ENCODE data around the gene FOXJ1. TPM values are rescaled to one million over a fixed set of nuclear protein-coding genes. Genes with fewer than 3 reads are reported as not detected.

The FOXJ1 gene
- total RNA-seq, 4 donors from 2014 or later = 1.2 to 2.4 (median 1.8) TPM

GRCh38 chr17:76125391-76125675, 15.7 kb downstream of the FOXJ1 start:
- DNase-seq (ENCODE audit: low spot score in 2 of 2) = no peak
- intact Hi-C loops (cut with DNase I; ENCODE audit: low total_unique reads) = no loop called here
- 89 to 90% methylated on average over 5 of the region's 5 CpGs for WGBS, 2 donors
- no peak for TF ChIP-seq POLR2A (IDR thresholded peaks at IDR 0.05)
- H3K4me3 ChIP-seq (ENCODE audit: low read depth, poor library complexity, severe bottlenecking) = no peak overlapping the region

- 83 to 86% methylated on average over 22 of the region's 22 CpGs for WGBS, 2 donors
- intact Hi-C loops (cut with DNase I; ENCODE audit: low total_unique reads) = loop anchor here (5.0 kb wide), 1 partner anchor 158 kb away; no protein-coding TSS in a partner anchor
- H3K4me3 ChIP-seq (ENCODE audit: low read depth, poor library complexity, severe bottlenecking) = no peak overlapping the region
Observed at GRCh38 chr17:76124582-76125390, 16.3 kb downstream of the FOXJ1 start.

GRCh38 chr17:76123749-76124581, 17.1 kb downstream of the FOXJ1 start:
- intact Hi-C loops (cut with DNase I; ENCODE audit: low total_unique reads) = loop anchor here (5.0 kb wide), 1 partner anchor 158 kb away; no protein-coding TSS in a partner anchor
- no peak for DNase-seq (ENCODE audit: low spot score in 2 of 2)
- 57 to 74% methylated on average over 6 to 9 of the region's 9 CpGs for WGBS, 2 donors
- TF ChIP-seq, protein P1, sequence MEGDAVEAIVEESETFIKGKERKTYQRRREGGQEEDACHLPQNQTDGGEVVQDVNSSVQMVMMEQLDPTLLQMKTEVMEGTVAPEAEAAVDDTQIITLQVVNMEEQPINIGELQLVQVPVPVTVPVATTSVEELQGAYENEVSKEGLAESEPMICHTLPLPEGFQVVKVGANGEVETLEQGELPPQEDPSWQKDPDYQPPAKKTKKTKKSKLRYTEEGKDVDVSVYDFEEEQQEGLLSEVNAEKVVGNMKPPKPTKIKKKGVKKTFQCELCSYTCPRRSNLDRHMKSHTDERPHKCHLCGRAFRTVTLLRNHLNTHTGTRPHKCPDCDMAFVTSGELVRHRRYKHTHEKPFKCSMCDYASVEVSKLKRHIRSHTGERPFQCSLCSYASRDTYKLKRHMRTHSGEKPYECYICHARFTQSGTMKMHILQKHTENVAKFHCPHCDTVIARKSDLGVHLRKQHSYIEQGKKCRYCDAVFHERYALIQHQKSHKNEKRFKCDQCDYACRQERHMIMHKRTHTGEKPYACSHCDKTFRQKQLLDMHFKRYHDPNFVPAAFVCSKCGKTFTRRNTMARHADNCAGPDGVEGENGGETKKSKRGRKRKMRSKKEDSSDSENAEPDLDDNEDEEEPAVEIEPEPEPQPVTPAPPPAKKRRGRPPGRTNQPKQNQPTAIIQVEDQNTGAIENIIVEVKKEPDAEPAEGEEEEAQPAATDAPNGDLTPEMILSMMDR (IDR thresholded peaks at IDR 0.05) = no peak
- TF ChIP-seq POLR2A (IDR thresholded peaks at IDR 0.05) = no peak
- H3K4me3 ChIP-seq (ENCODE audit: low read depth, poor library complexity, severe bottlenecking) = no peak overlapping the region

More at GRCh38 chr17:76124582-76125390, 16.3 kb downstream of the FOXJ1 start:
- no peak for TF ChIP-seq POLR2A (IDR thresholded peaks at IDR 0.05)
- TF ChIP-seq, protein P1 (IDR thresholded peaks at IDR 0.05) = no peak
- no peak for DNase-seq (ENCODE audit: low spot score in 2 of 2)

DNA sequence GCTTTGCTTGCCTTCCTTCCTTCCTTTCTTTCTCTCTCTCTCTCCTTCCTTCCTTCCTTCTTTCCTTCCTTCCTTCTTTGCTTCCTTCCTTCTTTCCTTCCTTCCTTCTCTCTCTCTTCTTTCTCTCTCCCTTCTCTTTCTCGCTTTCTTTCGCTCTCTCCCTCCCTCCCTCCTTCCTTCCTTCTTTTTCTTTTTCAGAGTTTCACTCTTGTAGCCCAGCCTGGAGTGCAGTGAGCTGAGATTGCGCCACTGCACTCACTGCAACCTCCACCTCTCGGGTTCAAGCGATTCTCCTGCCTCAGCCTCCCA, 17.9 kb downstream of the FOXJ1 start:
- no peak for DNase-seq (ENCODE audit: low spot score in 2 of 2)
- intact Hi-C loops (cut with DNase I; ENCODE audit: low total_unique reads) = loop anchor here (5.0 kb wide), 1 partner anchor 159 kb away; no protein-coding TSS in a partner anchor
- 71 to 77% methylated on average over 5 of the region's 5 CpGs for WGBS, 2 donors
- no peak overlapping the region for H3K4me3 ChIP-seq (ENCODE audit: low read depth, poor library complexity, severe bottlenecking)
- TF ChIP-seq, protein P1 (IDR thresholded peaks at IDR 0.05) = no peak
- TF ChIP-seq POLR2A (IDR thresholded peaks at IDR 0.05) = no peak

DNA sequence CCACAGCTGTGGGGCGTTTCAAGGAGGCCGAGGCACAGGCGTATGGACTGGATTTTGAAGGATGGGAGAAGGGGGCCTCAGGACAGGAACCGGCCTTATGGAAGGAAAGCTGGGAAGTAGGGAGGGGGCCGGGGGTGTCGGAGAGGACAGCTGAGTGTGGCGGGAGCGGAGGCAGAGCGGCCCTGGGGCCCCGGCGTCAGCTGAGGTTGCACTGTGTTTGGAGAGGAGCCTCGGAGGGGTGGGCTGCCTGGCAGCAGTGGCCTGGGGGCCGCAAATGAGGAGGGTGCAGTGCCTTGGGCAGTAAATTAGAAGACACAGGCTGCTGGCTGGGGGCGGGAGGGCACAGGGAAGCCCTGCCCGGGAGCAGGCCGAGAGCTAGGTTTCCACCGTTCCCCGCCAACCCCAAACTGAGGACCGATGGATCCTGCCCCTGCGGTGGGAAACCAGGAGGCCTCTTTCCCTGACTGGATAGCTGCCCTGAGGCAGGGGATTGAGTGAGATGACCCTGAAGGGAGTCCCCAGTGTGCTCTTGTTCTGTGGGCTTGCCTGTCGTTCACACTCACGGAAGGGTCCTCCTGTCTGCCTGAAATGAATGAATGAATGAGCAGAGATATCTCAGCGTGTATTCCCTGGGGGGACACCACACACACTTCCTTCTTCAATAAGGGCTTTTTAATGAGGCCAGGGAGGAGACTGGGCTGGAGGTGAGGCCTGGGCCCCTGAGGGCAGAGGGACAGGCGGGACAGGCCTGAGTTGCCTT, 18.4 kb downstream of the FOXJ1 start:
- H3K4me3 ChIP-seq (ENCODE audit: low read depth, poor library complexity, severe bottlenecking) = no peak overlapping the region
- TF ChIP-seq, protein P1 (IDR thresholded peaks at IDR 0.05) = no peak
- TF ChIP-seq POLR2A (IDR thresholded peaks at IDR 0.05) = no peak
- 88 to 91% methylated on average over 24 of the region's 24 CpGs for WGBS, 2 donors
- intact Hi-C loops (cut with DNase I; ENCODE audit: low total_unique reads) = loop anchor here (5.0 kb wide), 1 partner anchor 160 kb away; no protein-coding TSS in a partner anchor
- DNase-seq (ENCODE audit: low spot score in 2 of 2) = no peak

Data from lower leg skin (tissue), 4 donors.